Uterine smooth muscle cell (primary cell): ENCODE measurements around the gene RAMAC. TPM values are rescaled to one million over a fixed set of nuclear protein-coding genes. Genes with fewer than 3 reads are reported as not detected.

Source experiments
- total RNA-seq: library from RNA; depleted of rRNA; stranded (reverse); fragments of >200 nt; gene quantifications from 2 replicates; pipeline ENCODE4 v1.2.3, GENCODE V29; 2014

RAMAC gene
- 30.1 and 40.6 TPM in 2 replicates for total RNA-seq

DNA sequence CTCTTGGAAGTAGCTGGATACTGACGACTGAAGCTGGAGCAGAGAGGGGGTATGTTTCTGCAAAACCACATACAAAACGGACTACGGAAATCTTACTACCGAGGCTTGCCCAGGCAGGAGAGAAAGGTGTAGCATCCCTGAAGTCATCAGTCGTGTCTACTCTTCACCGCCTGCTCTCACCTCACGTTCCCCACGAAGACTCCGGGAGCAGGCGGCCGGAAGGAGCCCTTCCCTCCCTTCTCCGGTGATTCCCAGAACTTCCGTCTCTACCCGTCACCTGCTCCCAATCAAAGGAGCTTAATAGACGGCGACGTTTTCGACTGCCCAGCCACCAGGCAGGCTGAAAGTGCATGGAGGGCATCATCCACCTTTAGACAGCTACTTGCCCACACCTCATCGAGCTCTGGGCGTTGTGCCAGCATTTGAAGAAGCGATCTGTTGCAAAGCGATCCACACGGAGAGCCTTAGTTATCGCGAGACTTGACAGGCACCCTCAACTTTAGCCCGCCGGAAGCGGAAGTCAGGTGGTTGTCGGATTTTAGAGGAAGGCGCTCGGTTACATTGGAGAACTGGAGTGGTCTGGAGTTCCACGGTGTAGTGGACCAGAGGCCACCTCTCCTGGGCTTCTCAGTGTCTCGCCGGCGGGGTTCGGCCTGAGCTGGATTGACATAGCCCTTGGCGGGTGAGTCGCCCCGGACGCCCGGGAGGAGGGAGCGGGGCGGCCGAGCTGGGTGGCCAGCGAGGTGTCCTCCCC is at the start of gene RAMAC:
Gene RAMAC, plus strand, starts transcription at position 523 of the 754 bp plus-strand sequence. CDS start 2,809 bp downstream, outside the sequence.

DNA sequence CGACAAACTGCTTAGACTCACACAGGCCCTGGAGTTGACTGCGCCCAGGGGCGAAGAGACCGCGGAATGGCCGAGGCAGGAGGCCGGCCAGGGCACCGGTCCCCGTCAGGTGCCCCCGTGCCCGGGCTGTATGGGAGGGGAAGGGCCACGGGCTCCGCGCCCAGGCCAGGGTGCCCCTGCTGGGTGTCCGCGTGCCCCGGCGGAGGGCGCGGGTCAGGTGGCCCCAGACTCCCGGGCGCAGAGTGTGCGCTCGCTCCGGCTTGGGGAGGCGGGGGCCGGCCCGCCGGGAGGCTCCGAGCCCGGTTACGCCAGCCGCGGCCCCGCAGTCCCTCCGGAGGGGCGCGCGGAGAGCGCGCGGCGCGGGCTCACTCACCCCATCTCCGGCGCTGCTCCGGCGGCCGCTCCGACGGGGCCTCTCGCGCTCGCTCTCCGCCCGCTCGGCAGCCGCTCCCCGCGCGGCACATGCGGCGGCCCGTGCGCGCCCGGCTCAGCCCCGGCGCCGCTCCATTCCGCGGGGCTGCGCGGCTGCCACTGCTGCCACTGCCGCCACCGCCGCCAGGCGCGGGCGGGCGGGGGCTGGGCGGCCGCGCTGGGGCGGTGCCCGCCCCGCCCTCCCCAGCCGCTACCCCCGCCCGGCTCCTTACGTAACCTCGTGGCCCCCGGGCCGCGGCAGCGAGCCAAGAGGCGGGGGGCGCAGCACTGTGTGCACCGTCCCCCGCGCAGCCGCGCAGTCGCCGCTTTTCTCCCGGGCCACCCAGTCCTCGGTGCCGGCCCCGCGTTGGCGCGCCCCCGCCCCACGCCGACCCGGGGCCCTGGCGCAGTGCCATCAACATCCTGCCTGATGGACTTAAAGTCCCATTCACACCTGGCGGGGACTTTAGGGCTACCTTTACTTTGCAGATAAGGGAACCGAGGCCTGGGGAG is 33.6 kb upstream of the RAMAC start, which contains the start of gene HOMER2:
Gene HOMER2, minus strand, starts transcription at position 563 of the 924 bp plus-strand sequence. Its CDS starts 185 bp downstream, at position 378.

DNA sequence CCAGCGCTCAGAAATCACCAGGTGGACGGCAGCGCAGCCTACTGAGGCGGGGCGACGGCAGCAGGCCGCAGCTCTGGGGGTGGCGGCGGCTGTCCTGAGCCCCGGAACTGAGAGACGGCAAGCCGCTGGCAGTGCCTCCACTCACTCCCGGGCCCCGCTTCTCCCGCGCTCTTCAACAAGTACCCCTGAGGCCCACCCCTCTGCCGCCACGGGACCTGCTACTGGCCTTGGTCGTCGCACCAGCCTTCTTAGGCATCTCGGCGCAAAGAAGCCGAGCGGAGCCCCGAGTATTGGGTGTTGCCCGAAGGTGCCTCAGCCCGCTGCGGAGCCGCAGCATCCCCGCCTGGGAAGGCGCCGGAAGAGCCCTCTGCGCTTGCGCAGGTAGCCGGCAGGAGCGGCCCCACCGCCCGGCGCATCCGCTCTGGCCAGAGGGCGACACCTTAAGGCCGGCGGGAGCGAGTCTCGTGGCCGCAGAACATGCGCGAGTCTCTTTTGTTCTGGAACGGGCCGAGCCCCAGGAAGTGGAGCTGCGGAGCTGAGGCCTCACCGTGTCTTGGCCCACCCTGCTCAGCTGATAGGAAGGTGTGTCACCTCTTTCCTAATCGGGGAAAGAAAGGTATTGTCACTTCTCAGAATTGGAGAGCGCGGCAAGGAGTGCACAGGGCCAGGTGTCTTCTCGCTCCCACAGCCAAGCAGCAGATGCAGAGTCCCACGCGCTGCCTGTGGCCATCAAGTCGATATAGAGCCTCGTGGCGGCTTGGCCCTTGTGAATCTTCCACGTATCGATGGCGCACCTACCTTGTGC is 25.5 kb downstream of the RAMAC start, which contains the start of gene C15orf40:
Gene C15orf40, minus strand, starts transcription at position 369 of the 805 bp plus-strand sequence. Its CDS starts 32 bp downstream, at position 337.

Other genes with a start within 250 kb of the RAMAC start
- not detected in 2 replicates for gene FSD2, start 180.1 kb upstream of the RAMAC start, total RNA-seq
- 4.4 and 4.6 TPM in 2 replicates for gene WHAMM, start 176.6 kb upstream of the RAMAC start, total RNA-seq
- gene HOMER2, start 33.5 kb upstream of the RAMAC start, total RNA-seq, result 5.8 and 11.0 TPM in 2 replicates
- gene C15orf40, start 25.4 kb downstream of the RAMAC start, total RNA-seq, result 10.4 and 10.9 TPM in 2 replicates
- 119 TPM in 2 replicates for gene BTBD1, start 81.0 kb downstream of the RAMAC start, total RNA-seq
- 0.22 and 0.62 TPM in 2 replicates for gene TM6SF1, start 121.4 kb downstream of the RAMAC start, total RNA-seq
- gene HDGFL3, start 221.6 kb downstream of the RAMAC start, total RNA-seq, result 71.6 and 99.3 TPM in 2 replicates